ENCODE measurements around the gene SEC24C. TPM values are rescaled to one million over a fixed set of nuclear protein-coding genes. Genes with fewer than 3 reads are reported as not detected.

SEC24C gene
- total RNA-seq, 6 experiments from 2014 or later: 90.8 to 108 (median 97.7) TPM

GRCh38 chr10:73810358-73810734 lies 66.2 kb downstream of the SEC24C start:
- no peaks in the 10 kb centered on the region for H3K9me3 Mint-ChIP-seq
- peaks cover 2% of the 10 kb centered on the region for H3K27me3 Mint-ChIP-seq (ENCODE audit: insufficient read depth)
- peaks cover 20% of the 10 kb centered on the region for H3K36me3 Mint-ChIP-seq (ENCODE audit: low read depth)
- no peak for TF ChIP-seq CTCF (IDR thresholded peaks at IDR 0.05)
- peak overlapping the region; percentile 90 for H3K4me3 Mint-ChIP-seq
- H3K27ac Mint-ChIP-seq: peak overlapping the region; percentile 72
- no peak for DNase-seq
- peaks cover 23% of the 10 kb centered on the region for H3K4me1 Mint-ChIP-seq (ENCODE audit: low read depth)

DNA sequence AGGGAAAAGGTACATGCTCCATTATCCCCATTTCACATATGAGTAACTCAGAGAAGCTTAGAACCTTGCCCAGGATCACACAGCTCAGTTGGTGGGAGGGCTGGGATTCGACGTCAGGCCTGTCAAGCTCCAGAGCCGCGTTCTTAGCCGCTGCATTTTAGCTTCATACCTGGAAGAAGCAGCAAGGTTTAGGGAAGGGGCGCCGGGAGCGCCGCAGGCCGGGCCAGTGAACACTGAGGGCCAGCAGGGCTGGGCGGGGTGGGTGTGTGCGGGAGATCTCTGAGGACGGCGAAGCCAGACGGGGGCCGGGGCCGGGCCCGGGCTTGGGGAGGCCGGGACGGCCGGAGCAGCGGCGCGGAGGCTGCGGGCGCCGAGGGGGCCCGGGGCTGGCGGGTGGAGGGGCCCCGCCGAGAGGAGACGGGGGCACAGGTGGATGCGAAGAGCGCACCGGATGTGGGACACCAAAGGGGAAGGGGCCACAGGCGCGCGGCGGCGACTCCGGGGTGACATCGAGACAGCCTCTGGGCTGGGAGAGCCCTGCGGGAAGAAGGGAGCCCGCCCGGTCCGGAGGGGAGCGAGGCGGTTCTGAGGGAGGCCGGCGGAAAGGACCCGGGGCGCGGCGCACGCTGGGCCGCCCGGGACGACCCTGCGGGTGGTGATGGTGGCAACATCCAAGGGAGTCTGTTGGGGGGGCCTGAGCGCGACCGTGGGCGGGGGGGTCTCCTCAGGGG lies 66.7 kb downstream of the SEC24C start:
- Mint-ChIP-seq H3K4me1 (ENCODE audit: low read depth) (peaks cover 28% of the 10 kb centered on the region), H3K9me3 (no peaks in the 10 kb centered on the region), H3K27me3 (ENCODE audit: insufficient read depth) (peaks cover 2% of the 10 kb centered on the region), H3K4me3 (peak overlapping the region; percentile 90), H3K27ac (peak overlapping the region; percentile 72), H3K36me3 (ENCODE audit: low read depth) (peaks cover 14% of the 10 kb centered on the region)
- no peak for DNase-seq
- TF ChIP-seq CTCF (IDR thresholded peaks at IDR 0.05): no peak

- no peak for TF ChIP-seq CTCF (IDR thresholded peaks at IDR 0.05)
- no peak overlapping the region for H3K4me3 Mint-ChIP-seq
Measured at GRCh38 chr10:73812657-73813056, 68.5 kb downstream of the SEC24C start.

DNA sequence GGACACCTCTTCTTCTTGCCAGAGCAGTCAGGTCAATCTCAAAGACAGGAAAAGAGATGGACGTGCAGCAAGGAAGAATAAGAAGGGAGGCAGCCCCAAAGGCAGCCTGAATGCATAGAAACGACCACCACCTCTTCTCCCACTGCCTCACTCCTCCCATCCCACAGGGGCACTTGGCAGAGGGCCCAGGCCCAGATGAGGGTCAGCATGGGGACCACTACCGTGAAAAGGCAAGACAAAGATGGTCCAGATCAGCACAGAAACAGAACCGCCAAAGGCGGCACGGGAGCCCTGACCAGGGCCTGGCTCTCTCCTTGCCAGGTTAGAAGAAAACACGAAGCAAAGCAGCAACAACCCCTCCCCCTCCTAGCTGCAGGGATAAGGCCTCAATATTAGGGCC lies 69.2 kb downstream of the SEC24C start:
- H3K36me3 Mint-ChIP-seq (ENCODE audit: low read depth): peaks cover 19% of the 10 kb centered on the region
- no peaks in the 10 kb centered on the region for H3K9me3 Mint-ChIP-seq
- H3K4me1 Mint-ChIP-seq (ENCODE audit: low read depth): peaks cover 50% of the 10 kb centered on the region
- DNase-seq: no peak
- H3K27ac Mint-ChIP-seq: no peak overlapping the region
- peaks cover 2% of the 10 kb centered on the region for H3K27me3 Mint-ChIP-seq (ENCODE audit: insufficient read depth)
- TF ChIP-seq CTCF (IDR thresholded peaks at IDR 0.05): no peak
- no peak overlapping the region for H3K4me3 Mint-ChIP-seq

More at GRCh38 chr10:73812657-73813056, 68.5 kb downstream of the SEC24C start:
- Mint-ChIP-seq H3K9me3 (no peaks in the 10 kb centered on the region), H3K27me3 (ENCODE audit: insufficient read depth) (peaks cover 2% of the 10 kb centered on the region), H3K36me3 (ENCODE audit: low read depth) (peaks cover 12% of the 10 kb centered on the region), H3K4me1 (ENCODE audit: low read depth) (peaks cover 46% of the 10 kb centered on the region), H3K27ac (no peak overlapping the region; the same call in 1 of the 2 replicates)
- DNase-seq: no peak

- Mint-ChIP-seq H3K27ac (peak overlapping the region; percentile 26; the same call in 1 of the 2 replicates), H3K27me3 (ENCODE audit: insufficient read depth) (peaks cover 2% of the 10 kb centered on the region), H3K4me3 (no peak overlapping the region), H3K4me1 (ENCODE audit: low read depth) (peaks cover 44% of the 10 kb centered on the region), H3K36me3 (ENCODE audit: low read depth) (peaks cover 19% of the 10 kb centered on the region), H3K9me3 (no peaks in the 10 kb centered on the region)
- TF ChIP-seq CTCF (IDR thresholded peaks at IDR 0.05): no peak
- DNase-seq: no peak
Measured at GRCh38 chr10:73814276-73814895, 70.2 kb downstream of the SEC24C start.
